Uterus (tissue), 2 donors: ENCODE measurements around the gene OCIAD2.

Experiments
- CTCF ChIP-seq, 4 experiments: fragments of 200-600 bp in 2 of 4; fragments of 450-650 bp in 2 of 4; sonication (generic) in 2 of 4; IDR thresholded peaks; one replicate each; pipeline ENCODE4 v1.5.1; 2016 to 2019; ENCODE audit warnings: antibody characterized with exemption in 4 of 4, mild to moderate bottlenecking in 2 of 4, moderate library complexity in 1 of 4
- POLR2A ChIP-seq, 2 donors: fragments of 450-650 bp; IDR thresholded peaks; one replicate each; pipeline ENCODE4 v1.6.1; 2016; ENCODE audit warnings: antibody characterized with exemption in 2 of 2, mild to moderate bottlenecking in 1 of 2, moderate library complexity in 1 of 2

- no peak for TF ChIP-seq POLR2A (IDR thresholded peaks at IDR 0.05)
- TF ChIP-seq CTCF (IDR thresholded peaks at IDR 0.05) = no peak
Observed at GRCh38 chr4:48899432-48899749, 7.2 kb downstream of the OCIAD2 start.
